ENCODE results near the gene PCNX2.

GRCh38 chr1:233143241-233143640 lies 152.3 kb downstream of the PCNX2 start:
- TF ChIP-seq CTCF (conservative IDR thresholded peaks at IDR 0.05; ENCODE audit: low read depth, low read length) (no peak), EZH2 (IDR thresholded peaks at IDR 0.05; ENCODE audit: borderline replicate concordance, low read depth, low read length, poor library complexity, severe bottlenecking) (no peak)
